ENCODE data around the gene ATP8B4. TPM values are rescaled to one million over a fixed set of nuclear protein-coding genes. Genes with fewer than 3 reads are reported as not detected.

ATP8B4 gene
- total RNA-seq, 6 experiments from 2014 or later: 4.5 to 10.1 (median 6.7) TPM

DNA sequence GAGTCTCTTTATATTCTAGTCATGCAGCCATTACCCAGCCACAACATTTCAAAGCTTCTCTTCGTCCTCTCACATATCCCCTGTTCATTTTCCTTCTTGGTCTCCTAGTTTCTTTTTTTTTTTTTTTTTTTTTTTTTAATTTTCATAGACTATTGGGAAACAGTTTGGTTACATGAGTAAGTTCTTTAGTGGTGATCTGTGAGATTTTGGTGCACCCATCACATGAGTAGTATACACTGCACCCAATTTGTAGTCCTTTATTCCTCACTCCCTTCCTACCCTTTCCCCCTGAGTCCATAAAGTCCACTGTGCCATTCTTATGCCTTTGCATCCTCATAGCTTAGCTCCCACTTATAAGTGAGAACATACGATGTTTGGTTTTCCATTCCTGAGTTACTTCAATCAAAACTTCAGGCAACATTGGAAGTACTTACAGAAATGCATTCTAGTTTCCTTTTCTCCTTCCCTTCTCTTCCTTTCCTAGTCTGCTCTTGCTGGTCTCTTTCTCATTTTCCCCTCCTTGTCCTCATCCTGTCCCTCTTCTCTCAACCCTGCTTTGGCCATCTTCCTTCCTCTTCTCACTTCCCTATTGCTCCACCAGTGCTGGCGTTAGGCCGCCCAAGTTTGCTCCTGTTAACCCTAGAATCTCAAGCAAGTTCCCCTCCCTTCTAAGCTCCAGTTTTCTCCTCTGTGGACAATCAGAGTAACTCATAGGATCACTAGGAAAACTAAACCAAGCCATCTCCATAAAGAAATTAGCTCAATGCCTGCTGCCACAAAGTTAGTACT is 4.8 kb downstream of the ATP8B4 start:
- H3K36me3 ChIP-seq: no peaks in the 10 kb centered on the region
- H3K9me3 ChIP-seq: peaks cover 0 to 3% (median 0%) of the 10 kb centered on the region in 4 donors
- intact Hi-C loops (cut with DNase I): no loop called here
- H3K27ac ChIP-seq: no peak overlapping the region
- peak; percentile 46 to 54 (median 52) for ATAC-seq
- no peaks in the 10 kb centered on the region for H3K27me3 ChIP-seq
- peaks cover 0 to 9% (median 0%) of the 10 kb centered on the region in 4 donors for H3K4me1 ChIP-seq
- no peak overlapping the region for H3K4me3 ChIP-seq
- no peak for TF ChIP-seq POLR2A (IDR thresholded peaks at IDR 0.05)
- no peak for TF ChIP-seq CTCF (IDR thresholded peaks at IDR 0.05)
- DNase-seq: peak in 1 of 3 donors; percentile 56
- 62% methylated on average over 4 of the region's 4 CpGs for WGBS (ENCODE audit: insufficient coverage, low coverage, low lambda C conversion rate, missing lambda C conversion rate)

DNA sequence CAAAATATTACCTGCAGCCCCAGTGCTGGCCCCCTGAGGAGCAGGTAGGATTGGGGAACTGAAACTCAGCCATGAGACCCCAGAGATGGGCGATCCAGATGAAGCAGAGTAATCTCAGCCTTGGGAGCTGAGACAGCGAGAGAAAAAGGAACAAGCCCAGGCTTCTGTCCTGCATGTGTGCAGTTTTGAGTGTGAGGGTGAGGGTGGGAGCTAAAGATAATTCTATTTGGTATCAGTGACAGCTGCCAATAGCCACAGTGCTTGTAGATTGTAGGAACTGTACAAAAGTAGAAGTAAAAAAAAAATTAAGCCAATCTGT is 5.9 kb downstream of the ATP8B4 start:
- TF ChIP-seq CTCF (IDR thresholded peaks at IDR 0.05) (no peak), POLR2A (IDR thresholded peaks at IDR 0.05) (no peak)
- 54% methylated on average over 2 of the region's 2 CpGs for whole genome bisulfite sequencing (ENCODE audit: insufficient coverage, low coverage, low lambda C conversion rate, missing lambda C conversion rate)
- H3K9me3 ChIP-seq: peaks cover 0 to 3% (median 0%) of the 10 kb centered on the region in 4 donors
- no peaks in the 10 kb centered on the region for H3K27me3 ChIP-seq
- no peaks in the 10 kb centered on the region for H3K36me3 ChIP-seq
- ATAC-seq (peak; percentile 18 to 51 (median 32)), DNase-seq (no peak)
- peaks cover 0 to 12% (median 0%) of the 10 kb centered on the region in 4 donors for H3K4me1 ChIP-seq
- peak overlapping the region in 1 of 3 donors; percentile 27 for H3K4me3 ChIP-seq
- intact Hi-C loops (cut with DNase I): no loop called here
- H3K27ac ChIP-seq: no peak overlapping the region

- Histone ChIP-seq H3K4me3 (peak overlapping the region in 1 of 3 donors; percentile 27), H3K27ac (no peak overlapping the region), H3K27me3 (no peaks in the 10 kb centered on the region), H3K36me3 (no peaks in the 10 kb centered on the region), H3K4me1 (peaks cover 0 to 12% (median 0%) of the 10 kb centered on the region in 4 donors), H3K9me3 (peaks cover 0 to 1% (median 0%) of the 10 kb centered on the region in 4 donors)
- ATAC-seq: peak; percentile 13 to 58 (median 28)
- WGBS (ENCODE audit: insufficient coverage, low coverage, low lambda C conversion rate, missing lambda C conversion rate): 79% methylated on average over 5 of the region's 5 CpGs
- DNase-seq: no peak
- intact Hi-C loops (cut with DNase I): no loop called here
- no peak for TF ChIP-seq POLR2A (IDR thresholded peaks at IDR 0.05)
- no peak for TF ChIP-seq CTCF (IDR thresholded peaks at IDR 0.05)
These were observed 6.4 kb downstream of the ATP8B4 start for GRCh38 chr15:50112488-50113186.

DNA sequence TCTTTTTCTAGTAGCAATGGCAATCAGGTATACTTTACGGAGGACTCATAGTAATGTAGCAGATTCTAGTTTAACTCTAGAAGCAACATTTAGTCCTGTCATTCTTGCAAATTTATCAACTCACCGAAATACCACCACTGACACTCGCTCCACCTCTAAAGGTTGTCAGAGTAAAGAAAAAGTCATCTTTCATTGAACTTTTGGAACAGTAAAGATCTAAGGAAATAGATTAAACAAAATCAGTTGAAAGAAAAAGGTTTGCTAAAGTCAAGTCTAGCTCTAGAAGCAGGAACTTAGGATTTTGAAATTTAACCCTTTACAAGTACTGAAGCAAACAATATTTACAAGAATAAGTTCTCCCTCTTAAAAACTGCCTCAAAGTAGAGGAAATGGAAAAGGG is 8.7 kb downstream of the ATP8B4 start:
- peaks cover 0 to 12% (median 0%) of the 10 kb centered on the region in 4 donors for H3K4me1 ChIP-seq
- ATAC-seq: no peak
- DNase-seq: no peak
- TF ChIP-seq CTCF (IDR thresholded peaks at IDR 0.05) (no peak), POLR2A (IDR thresholded peaks at IDR 0.05) (no peak)
- WGBS (ENCODE audit: insufficient coverage, low coverage, low lambda C conversion rate, missing lambda C conversion rate): 85% methylated on average over 3 of the region's 3 CpGs
- H3K9me3 ChIP-seq: no peaks in the 10 kb centered on the region
- intact Hi-C loops (cut with DNase I): no loop called here
- H3K27ac ChIP-seq: no peak overlapping the region
- H3K4me3 ChIP-seq: no peak overlapping the region
- H3K36me3 ChIP-seq: no peaks in the 10 kb centered on the region
- H3K27me3 ChIP-seq: no peaks in the 10 kb centered on the region

Data from right lobe of liver (tissue), 6 donors.